ENCODE results near the gene TSNAX. TPM values are rescaled to one million over a fixed set of nuclear protein-coding genes. Genes with fewer than 3 reads are reported as not detected.

The TSNAX gene
- total and polyA plus RNA-seq, 2 of the 8 experiments (the other 6 are each of a cell fraction or from before 2014, with no cell fraction given): 7.7 to 34.0 TPM

- ChIA-PET CTCF (ENCODE audit: partially characterized antibody) (interaction anchor here (1.0 to 1.4 kb wide), 3 partner anchors 11 to 243 kb away, joined by 3 to 6 read pairs (median 3); no protein-coding TSS in a partner anchor), POLR2A (ENCODE audit: partially characterized antibody) (no interaction called here)
- Histone ChIP-seq H2AK5ac (ENCODE audit: low read depth, low read length) (no peak overlapping the region), H2AFZ (ENCODE audit: low read length) (no peak overlapping the region), H3K4me1 (replicated peaks in 1 of 4; ENCODE audit: control insufficient read depth in 3 of 4, insufficient read depth in 4 of 4, low read length in 3 of 4) (peaks cover 0 to 4% (median 3%) of the 10 kb centered on the region in 4 experiments; a peak in 4 of 7 replicates), H2BK120ac (replicated peaks; ENCODE audit: low read depth, low read length) (no peak overlapping the region), H3K23me2 (ENCODE audit: low read depth, low read length) (no peaks in the 10 kb centered on the region; the same call in 1 of the 2 replicates), H3K23ac (ENCODE audit: insufficient read length) (no peak overlapping the region), H3K18ac (ENCODE audit: extremely low read depth, low read length) (no peak overlapping the region), H3K56ac (replicated peaks; ENCODE audit: insufficient read length, low read depth, low read length) (no peak overlapping the region), H3K4me3 (ENCODE audit: extremely low read depth in 1 of 4, insufficient read depth in 2 of 4, low read depth in 3 of 4, low read length in 4 of 4) (no peak overlapping the region), H3K14ac (ENCODE audit: insufficient read length) (no peak overlapping the region), H3K79me2 (ENCODE audit: control insufficient read depth in 1 of 2, insufficient read depth in 2 of 2, low read length in 2 of 2) (no peaks in the 10 kb centered on the region), H3K79me1 (ENCODE audit: low read depth, low read length) (no peaks in the 10 kb centered on the region), H2BK5ac (ENCODE audit: low read depth, low read length) (no peak overlapping the region), H3K9me3 (ENCODE audit: insufficient read depth in 2 of 2, low read depth in 1 of 2, low read length in 1 of 2) (no peaks in the 10 kb centered on the region), H4K8ac (ENCODE audit: extremely low read depth, insufficient read depth, low read length) (no peak overlapping the region), H2BK12ac (ENCODE audit: low read depth, low read length) (no peak overlapping the region), H2BK20ac (ENCODE audit: low read length) (no peak overlapping the region), H3K27me3 (replicated peaks in 1 of 4; ENCODE audit: control insufficient read depth in 3 of 4, extremely low read depth in 1 of 4, insufficient read depth in 3 of 4, low read length in 3 of 4) (no peaks in the 10 kb centered on the region; a peak in 1 of 7 replicates), H4K20me1 (replicated peaks in 1 of 2; ENCODE audit: control insufficient read depth in 1 of 2, insufficient read depth in 2 of 2, low read length in 2 of 2) (no peaks in the 10 kb centered on the region), H4K5ac (ENCODE audit: insufficient read length, low read depth, low read length) (no peak overlapping the region), H3K36me3 (ENCODE audit: control insufficient read depth in 2 of 4, insufficient read depth in 4 of 4, low read length in 3 of 4) (no peaks in the 10 kb centered on the region), H3K4me2 (ENCODE audit: insufficient read depth in 1 of 2, low read depth in 2 of 2, low read length in 2 of 2) (no peak overlapping the region), H3K4ac (replicated peaks; ENCODE audit: insufficient read length, low read depth, low read length) (no peak overlapping the region), H3K27ac (ENCODE audit: low read depth, low read length) (no peak overlapping the region), H3K9ac (replicated peaks in 1 of 4; ENCODE audit: extremely low read depth in 1 of 4, low read depth in 3 of 4, low read length in 3 of 4) (no peak overlapping the region), H4K91ac (replicated peaks; ENCODE audit: insufficient read length, low read length) (no peak overlapping the region), H2BK15ac (ENCODE audit: low read length) (no peak overlapping the region)
- DNase-seq (ENCODE audit: low read depth in 1 of 2, low spot score in 2 of 2) (no peak), FAIRE-seq (no peak)
- 77% methylated on average over 7 of the region's 7 CpGs; no CpG with 5 or more reads in 1 of the 2 experiments for WGBS, 2 experiments (ENCODE audit: extremely low coverage in 1 of 2, insufficient coverage in 1 of 2, insufficient read length in 1 of 2, insufficient replicate concordance in 2 of 2, low coverage in 1 of 2, low lambda C conversion rate in 2 of 2, missing lambda C conversion rate in 1 of 2)
- TF ChIP-seq KDM5A (IDR thresholded peaks at IDR 0.05; ENCODE audit: low read length) (no peak), CTCF (IDR thresholded peaks at IDR 0.05; ENCODE audit: control extremely low read depth in 1 of 3, insufficient read depth in 1 of 3, low read depth in 1 of 3, low read length in 3 of 3) (no peak), TAF7 (optimal IDR thresholded peaks at IDR 0.05; ENCODE audit: borderline replicate concordance, low read depth, low read length) (no peak), TCF12 (IDR thresholded peaks at IDR 0.05; ENCODE audit: low read depth, low read length) (no peak), JUN (IDR thresholded peaks at IDR 0.05; ENCODE audit: low read depth, low read length) (no peak), SUZ12 (IDR thresholded peaks at IDR 0.05; ENCODE audit: low read length) (no peak), GTF2F1 (IDR thresholded peaks at IDR 0.05; ENCODE audit: borderline replicate concordance, low read depth, low read length) (no peak), RBBP5 (IDR thresholded peaks at IDR 0.05; ENCODE audit: borderline replicate concordance, low read depth, low read length) (no peak), RFX5 (IDR thresholded peaks at IDR 0.05; ENCODE audit: borderline replicate concordance, low read depth, low read length) (no peak), USF2 (IDR thresholded peaks at IDR 0.05; ENCODE audit: low read length) (no peak)
These were observed 72.0 kb downstream of the TSNAX start for GRCh38 chr1:231600458-231600976.
